Heart left ventricle (tissue), 13 donors: ENCODE measurements around the gene NCF2.

Experiments
- POLR2A ChIP-seq, 2 donors: fragments of 450-650 bp; IDR thresholded peaks; one replicate each; pipeline ENCODE4 v1.6.1; 2017; ENCODE audit warnings: antibody characterized with exemption in 2 of 2, mild to moderate bottlenecking in 2 of 2, moderate library complexity in 2 of 2
- TF ChIP-seq, protein P1 (sequence below), 12 donors: fragments of 200-600 bp; sonication (generic) in 4 of 12; IDR thresholded peaks; one replicate each; pipeline versions ENCODE4 v1.5.0 to v1.8.0; 2018 to 2022; ENCODE audit warnings: antibody characterized with exemption in 12 of 12, mild to moderate bottlenecking in 5 of 12
- donor health status: ischemic (EF 13 %, LVEDD 7.1; RV severe dilation, severe dysfunction).
- donor health status: DM: no; HTN: yes; CAD: no.
- donor health status: DM: no; HTN: no; CAD: no.
- donor health status: ischemic (EF 25% LVEDD 6.9; RV normal size, moderate dysfunction).
- donor health status: ischemic (EF 25% LVEDD 5.7; RV mildly dilated, moderate dysfunction).
- donor health status: ischemic (EF 35%, LVEDD 5.7; RV mildly dilated, moderate dysfunction).
- donor health status: nonischemic (EF 11% LVEDD 7.7; RV severe dilation, severe dysfunction).
- donor health status: DM: yes; HTN: yes; CAD: no.
- donor health status: PGD.
- donor health status: ischemic (EF 29% LVEDD 5.4; RV normal size, mild dysfunction).
- donor health status: nonischemic (EF 23%, LVEDD 6.1; RV moderate dilation, normal function).

DNA sequence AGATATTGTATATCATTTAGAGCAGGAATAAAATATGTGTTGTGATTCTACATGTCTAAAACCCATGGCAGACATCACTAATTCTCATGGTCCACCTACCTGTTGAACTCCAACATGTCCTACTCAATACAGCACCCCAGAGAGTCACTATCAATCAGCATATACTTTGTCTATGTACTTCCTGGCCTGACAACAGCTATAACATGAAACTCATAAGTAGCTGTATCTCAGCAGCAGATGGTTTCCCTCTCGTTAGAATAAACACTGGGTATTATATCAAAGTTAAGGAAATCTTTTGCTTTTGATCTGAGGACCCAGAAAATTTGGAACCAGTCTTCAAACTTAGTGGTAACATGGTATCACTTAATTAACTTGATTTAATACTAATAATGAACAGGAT is 29.5 kb upstream of the NCF2 start:
- TF ChIP-seq, protein P1, sequence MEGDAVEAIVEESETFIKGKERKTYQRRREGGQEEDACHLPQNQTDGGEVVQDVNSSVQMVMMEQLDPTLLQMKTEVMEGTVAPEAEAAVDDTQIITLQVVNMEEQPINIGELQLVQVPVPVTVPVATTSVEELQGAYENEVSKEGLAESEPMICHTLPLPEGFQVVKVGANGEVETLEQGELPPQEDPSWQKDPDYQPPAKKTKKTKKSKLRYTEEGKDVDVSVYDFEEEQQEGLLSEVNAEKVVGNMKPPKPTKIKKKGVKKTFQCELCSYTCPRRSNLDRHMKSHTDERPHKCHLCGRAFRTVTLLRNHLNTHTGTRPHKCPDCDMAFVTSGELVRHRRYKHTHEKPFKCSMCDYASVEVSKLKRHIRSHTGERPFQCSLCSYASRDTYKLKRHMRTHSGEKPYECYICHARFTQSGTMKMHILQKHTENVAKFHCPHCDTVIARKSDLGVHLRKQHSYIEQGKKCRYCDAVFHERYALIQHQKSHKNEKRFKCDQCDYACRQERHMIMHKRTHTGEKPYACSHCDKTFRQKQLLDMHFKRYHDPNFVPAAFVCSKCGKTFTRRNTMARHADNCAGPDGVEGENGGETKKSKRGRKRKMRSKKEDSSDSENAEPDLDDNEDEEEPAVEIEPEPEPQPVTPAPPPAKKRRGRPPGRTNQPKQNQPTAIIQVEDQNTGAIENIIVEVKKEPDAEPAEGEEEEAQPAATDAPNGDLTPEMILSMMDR (IDR thresholded peaks at IDR 0.05): no peak
- TF ChIP-seq POLR2A (IDR thresholded peaks at IDR 0.05): no peak
